LHCN-M2 (cell line): Measurements from ENCODE around the gene SESTD1. TPM values are rescaled to one million over a fixed set of nuclear protein-coding genes. Genes with fewer than 3 reads are reported as not detected.
A peak's percentile ranks its signal among the peaks of the same experiment; 100 is the strongest.

Experiments used
- DNase-seq: peaks from one replicate; pipeline ENCODE4 v3.0.0-alpha.2; 2012; ENCODE audit warnings: low read depth
- polyA plus RNA-seq: library from polyadenylated mRNA; unstranded; fragments of >200 nt; gene quantifications from one replicate; pipeline ENCODE4 v1.2.1, GENCODE V29; 2012; ENCODE audit warnings: missing spikeins
- total RNA-seq: library from RNA; depleted of rRNA; stranded (reverse); fragments of >200 nt; gene quantifications from 2 replicates; pipeline ENCODE4 v1.2.3, GENCODE V29; 2014; rRNA removed

The SESTD1 gene, protein sequence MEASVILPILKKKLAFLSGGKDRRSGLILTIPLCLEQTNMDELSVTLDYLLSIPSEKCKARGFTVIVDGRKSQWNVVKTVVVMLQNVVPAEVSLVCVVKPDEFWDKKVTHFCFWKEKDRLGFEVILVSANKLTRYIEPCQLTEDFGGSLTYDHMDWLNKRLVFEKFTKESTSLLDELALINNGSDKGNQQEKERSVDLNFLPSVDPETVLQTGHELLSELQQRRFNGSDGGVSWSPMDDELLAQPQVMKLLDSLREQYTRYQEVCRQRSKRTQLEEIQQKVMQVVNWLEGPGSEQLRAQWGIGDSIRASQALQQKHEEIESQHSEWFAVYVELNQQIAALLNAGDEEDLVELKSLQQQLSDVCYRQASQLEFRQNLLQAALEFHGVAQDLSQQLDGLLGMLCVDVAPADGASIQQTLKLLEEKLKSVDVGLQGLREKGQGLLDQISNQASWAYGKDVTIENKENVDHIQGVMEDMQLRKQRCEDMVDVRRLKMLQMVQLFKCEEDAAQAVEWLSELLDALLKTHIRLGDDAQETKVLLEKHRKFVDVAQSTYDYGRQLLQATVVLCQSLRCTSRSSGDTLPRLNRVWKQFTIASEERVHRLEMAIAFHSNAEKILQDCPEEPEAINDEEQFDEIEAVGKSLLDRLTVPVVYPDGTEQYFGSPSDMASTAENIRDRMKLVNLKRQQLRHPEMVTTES
- total RNA-seq: 5.5 and 8.8 TPM in 2 replicates
- polyA plus RNA-seq: 12.9 TPM

DNA sequence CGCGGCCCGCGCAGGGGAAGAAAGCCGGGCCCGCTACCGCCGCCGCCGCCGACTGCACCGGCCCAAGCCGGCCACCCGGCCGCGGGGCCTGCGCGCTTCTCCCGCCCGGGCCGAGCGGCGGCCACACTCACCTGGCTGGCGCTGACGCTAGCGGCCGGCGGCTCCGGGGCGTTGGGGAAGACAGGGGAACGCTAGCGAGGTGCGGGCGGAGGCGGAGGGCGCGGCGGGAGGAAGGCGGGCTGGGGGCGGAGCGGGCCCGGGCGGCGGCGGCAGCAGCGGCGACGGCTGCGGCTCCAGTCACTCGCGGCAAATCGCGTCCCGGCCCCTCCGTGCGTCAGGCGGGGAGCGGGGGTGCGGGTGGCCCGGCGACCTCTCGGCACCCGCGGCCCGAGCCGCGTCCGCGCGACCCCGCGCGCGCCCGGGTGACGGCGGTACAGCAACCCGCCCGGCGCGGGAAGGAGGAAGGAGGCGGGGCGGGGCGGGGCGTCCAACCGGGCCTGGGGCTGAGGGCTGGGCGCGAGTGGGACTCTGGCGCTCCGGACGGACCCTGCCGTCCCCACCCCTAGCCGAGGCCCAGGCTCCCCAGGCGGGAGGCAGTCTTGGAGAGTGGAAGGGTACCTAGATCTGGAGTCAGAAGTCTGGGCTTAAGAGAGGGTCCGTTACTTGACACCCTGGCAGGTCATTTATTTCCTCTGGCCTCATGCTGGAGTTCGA is at the start of gene SESTD1:
Gene SESTD1 (minus strand): TSS at position 465 of the 714 bp plus-strand sequence. CDS start 72,991 bp downstream, outside the sequence.
- DNase-seq: peak; percentile 34

DNA sequence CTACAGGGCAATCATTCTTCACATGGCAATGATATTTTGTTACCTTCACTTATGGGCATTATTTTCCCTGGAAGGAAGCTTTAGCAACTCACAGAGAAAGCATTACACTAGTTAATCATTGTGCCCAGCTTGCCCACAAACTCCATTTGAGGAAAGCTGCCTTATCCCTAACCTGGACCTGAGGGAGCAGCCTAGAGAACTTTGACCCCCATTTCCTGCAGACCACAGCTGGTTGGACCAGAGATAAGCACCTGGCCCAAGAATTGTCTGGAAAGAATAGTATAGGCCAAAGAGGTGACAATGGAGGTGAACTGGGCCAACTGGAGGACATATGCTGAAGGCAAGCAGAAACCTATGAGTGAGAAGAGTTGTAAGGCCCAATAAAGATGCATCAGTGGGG is 48.4 kb upstream of the SESTD1 start:
- DNase-seq: no peak

DNA sequence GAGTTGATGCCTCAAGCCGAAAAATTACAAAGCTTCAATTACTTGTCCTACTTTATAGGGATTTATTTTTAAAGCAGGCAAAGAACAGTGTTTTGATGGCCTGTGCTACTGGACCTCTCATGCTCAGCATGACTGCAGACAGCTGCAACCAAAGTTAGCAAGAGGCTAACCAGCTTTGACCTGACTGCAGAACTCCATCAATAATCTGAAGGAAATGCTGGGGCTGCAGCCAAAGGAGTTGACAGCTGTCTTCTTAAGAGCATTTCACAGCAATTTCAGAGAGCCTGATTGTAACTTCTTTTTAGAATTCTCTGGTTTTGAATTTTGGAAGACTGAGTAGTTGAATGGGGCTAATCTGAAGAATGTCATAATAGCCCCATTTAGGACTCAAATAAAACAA is 46.5 kb upstream of the SESTD1 start:
- DNase-seq: peak; percentile 82

DNA sequence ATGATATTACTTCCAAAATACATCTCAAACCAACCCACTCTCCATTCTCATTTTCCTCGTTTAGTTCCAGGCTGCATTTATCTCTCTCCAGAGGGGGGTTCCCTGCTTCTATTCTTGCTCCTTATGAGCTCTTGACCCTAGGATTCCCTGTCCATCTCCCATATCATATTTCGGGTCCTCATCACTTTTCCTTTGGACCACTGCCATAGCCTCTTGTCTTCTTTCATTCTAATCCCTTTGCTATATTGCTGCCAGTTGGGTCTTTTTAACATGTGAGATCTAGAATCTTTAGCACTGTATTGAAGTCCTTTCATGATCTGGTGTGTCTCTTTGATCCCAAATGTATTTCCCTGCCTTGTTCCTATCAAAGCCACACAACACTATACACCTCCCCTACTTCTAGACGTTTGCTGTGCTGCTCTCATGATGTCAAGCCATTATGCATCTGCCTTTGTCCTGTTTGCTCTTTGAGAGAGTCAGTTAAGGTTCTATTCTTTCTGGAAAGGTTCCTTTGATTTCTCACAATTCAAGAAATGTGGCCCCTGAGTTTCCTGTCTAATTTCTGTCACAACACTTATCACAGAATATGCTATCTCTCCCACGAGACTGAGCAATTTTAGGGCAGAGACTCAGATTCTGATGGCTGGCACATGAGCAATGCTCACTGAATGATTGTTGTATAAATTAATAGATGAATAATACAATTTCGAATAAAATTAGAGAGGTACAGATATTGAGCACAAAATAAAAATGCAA is 43.2 kb upstream of the SESTD1 start:
- no peak for DNase-seq

DNA sequence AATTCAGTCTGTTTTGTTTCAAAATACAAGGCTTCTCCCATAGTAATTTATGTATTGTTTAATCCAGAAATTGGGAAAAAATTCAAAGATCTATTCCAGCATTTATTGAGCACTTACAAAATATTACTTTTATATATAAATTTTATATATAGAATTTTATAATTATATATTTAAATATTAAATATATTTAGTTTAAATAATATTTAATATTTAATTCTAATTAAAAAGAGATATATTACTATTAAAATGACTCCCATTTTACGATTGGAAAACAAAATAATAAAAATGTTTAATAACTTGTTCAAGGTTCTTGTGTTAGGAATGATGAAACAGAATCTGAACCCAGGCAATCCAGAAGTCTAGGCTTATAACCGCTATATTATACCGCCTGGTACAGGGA is 40.5 kb upstream of the SESTD1 start:
- no peak for DNase-seq

DNA sequence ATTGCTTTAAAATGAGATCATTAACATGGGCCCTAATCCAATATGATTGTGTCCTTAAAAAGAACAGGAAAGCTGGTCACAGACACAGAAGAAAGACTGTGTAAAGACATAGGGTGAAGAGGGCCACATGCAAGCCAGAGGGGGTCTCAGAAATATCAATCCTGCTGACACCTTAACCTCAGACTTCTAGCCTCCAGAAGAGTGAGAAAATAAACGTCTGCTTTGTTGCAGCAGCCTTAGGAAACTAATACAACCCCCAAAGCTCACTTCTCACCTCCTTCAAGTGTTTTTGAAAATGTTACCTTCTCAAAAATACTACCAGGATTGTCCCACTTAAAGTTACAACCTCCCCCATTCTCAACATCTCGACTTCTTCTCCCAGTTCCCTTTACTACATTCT is 39.8 kb upstream of the SESTD1 start:
- DNase-seq: no peak

DNA sequence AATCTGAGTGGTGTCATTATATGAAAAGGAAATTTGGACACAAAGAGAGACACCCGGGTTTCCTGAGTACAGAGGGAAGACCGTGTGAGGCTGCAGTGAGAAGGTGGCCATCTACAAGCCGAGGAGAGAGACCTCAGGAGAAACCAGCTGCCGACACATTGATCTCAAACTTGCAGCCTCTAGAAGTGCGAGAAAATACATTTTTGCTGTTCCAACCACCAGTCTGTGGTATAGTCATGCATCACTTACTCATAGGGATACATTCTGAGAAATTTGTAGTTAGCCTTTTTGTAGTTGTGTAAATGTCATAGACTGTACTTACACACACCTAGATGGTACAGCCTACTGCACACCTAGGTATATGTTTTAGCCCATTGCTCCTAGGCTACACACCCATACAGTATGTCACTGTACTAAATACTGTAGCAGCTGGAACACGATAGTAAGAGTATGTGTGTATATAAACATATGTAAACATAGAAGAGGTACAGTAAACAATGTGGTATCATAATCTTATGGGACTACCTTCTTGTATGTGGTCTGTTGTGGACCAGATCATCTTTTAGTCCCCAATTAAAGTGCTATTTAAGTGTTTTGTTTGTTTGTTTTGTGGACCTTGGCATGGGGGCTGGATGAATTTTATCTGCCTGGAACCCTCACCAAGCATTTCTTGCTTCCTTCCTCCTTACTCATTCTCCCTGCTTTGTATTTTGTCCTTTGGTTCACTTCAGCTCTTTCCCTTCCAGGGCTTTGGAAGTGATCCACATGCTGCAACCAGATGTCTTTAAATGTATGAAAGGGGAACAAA is 38.3 kb upstream of the SESTD1 start:
- DNase-seq: peak; percentile 7

DNA sequence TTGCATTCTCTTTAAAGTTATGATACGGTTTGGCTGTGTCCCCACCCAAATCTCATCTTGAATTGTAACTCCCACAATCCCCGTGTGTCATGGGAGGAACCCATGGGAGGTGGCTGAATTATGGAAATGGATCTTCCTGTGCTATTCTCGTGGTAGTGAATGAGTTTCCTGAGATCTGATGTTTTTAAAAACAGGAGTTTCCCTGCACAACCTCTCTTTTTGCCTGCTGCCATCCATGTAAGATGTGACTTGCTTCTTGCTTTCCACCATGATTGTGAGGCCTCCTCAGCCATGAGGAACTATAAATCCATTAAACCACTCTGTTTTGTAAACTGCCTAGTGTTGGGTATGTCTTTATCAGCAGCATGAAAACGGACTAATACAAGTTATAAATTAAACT is 37.5 kb upstream of the SESTD1 start:
- DNase-seq: no peak

DNA sequence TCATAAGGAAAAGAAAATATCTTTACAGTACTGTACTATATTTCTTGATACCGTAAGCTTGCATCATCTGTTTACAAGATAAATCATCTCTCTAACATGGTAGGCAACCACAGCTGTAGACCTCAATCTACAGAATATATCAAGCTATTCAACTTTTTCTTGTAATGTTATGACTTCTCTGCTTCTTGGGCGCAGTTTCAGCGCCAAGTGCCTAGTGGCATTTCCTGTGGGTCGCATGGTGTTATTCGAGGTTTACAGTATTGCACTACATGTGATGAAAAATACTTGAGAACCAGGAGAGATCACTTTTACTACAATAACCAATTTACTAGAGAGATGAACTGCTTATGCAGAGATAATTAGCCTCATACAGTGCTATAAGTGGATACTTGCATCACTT is 34.0 kb upstream of the SESTD1 start:
- no peak for DNase-seq

DNA sequence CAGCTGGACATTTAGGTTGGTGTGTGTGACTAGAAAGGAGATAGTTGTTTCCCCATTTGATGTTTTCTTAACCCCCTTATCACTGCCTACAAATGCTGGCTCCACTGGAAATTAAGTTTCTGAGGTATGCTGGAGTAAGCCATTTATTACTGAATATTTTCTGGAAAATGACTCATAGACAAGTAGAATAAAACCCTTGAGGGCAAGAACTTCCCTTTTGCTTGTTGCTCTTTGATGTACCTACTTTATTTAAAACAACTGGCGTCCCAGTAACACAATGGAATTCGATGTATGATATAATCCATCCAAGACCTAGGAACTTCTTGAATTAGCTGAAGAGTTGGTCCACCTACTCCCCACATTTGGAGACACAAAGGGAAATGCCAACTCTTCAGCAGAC is 33.3 kb upstream of the SESTD1 start:
- no peak for DNase-seq

DNA sequence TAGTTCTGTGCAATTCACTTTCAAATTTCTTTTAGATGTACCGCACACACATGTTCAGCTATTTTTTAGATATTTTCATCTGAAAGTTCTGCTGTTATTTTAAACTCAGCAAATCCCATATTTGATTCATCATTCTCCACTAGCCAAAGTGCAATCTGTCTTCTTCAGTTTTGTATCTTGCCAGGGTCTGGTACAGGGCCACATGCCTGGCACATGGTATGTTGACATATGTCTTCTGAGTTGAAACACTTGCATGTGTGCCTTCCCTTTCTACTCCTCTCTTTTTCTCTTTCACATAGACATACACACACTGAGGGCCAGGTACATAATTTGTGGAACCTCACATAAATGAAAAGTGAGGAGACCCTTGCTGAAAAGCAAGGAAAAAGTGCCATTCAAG is 25.7 kb upstream of the SESTD1 start:
- no peak for DNase-seq

DNA sequence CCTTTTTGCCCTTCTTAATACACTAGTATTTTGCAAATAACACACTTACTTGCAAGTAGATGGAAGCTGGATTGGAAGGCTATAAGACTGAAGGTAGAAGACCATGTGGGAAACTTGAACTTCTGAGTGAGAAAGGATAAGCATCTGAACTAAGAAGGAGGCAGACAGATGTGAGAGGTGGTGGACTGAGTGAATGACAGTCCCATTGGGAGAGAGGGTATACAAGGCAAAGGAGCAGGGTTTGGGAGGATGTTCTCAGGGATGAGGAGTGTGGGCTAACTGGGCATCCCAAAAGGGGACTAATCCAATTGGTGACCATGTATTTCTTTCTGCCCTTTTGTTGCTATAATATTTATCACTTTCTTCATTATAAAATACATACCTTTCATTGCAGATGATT is 20.4 kb upstream of the SESTD1 start:
- no peak for DNase-seq

DNA sequence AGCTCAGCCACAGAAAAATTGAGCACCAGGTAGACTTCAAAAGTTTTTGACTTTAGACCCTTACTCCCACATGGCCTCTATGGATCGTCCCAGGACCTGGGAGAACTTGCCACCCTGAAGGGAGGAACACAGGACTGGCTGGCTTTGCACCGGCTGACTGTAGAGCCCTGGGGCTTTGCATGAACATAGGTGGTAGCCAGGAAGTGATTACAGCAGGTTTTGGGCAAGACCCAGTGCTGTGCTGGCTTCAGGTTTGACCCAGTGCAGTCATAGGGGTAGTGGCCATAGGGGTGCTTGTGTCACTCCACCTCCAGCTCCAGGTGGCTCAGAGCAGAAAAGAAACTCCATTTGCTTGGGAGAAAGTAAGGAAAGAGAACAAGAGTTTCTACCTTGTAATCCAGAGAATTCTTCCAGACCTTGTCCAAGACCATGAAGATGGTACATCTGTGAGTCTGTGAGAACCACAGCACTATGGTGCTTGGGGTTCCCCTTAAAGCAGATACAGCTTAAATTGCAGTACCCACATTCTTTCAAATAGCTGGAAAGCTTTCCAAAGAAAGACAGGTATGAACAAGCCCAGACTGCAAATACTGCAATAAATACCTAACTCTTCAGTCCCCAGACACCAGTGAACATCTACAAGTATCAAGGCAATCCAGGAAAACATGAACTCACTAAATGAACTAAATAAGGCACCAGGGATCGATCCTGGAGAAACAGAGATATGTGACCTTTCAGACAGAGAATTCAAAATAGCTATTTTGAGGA is 13.0 kb upstream of the SESTD1 start:
- no peak for DNase-seq

DNA sequence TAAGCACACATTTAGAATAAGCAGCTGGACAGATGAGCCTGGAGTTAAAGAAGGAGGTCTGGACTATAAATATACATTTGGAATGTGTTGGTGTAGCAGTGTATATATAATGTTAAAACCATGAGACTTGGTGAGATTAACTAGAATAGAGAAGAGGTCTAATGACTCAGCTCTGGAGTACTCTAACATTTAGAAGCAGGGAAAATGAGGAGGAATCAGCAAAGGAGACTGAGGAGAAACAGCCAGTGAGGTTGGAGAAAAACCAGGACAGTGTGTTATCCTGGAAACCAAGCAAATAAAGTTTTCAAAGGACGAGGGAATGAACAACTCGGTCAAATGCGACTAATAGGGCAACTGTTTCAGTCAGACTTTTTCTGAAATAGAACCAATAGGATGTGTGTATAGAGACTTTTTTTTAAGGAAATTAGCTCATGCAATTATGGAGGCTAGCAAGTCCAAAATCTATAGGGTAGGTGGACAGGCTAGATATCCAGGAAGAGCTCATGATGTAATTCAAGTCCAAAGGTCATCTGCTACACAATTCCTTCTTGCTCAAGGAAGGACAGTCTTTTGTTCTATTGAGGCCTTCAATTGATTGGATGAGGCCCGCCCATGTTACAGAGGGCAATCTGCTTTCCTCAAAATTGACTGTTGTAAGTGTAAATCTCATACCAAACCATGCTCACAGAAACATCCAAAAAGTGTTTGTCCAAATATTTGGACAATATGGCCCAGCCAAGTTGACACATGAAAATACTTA is 10.8 kb upstream of the SESTD1 start:
- DNase-seq: peak; percentile 4

DNA sequence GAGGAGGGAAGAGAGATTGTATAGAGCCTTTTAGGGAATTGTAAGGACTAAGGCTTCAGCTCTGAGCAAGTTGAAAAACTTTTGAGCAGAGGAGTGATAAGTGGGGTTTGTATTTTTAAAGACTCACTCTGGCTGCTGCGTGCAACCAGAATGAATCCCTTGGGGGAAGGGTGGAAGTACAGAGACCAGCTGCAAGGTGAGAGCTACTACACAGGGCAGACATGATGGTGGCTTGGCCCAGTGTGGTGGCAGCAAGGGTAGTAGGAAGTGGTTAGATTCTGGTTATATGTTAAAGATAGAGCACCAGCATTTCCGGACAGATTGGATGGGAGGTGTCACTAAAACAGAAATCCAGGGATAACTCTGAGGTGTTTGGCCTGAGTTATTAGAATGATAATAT is 10.1 kb upstream of the SESTD1 start:
- DNase-seq: peak; percentile 37

DNA sequence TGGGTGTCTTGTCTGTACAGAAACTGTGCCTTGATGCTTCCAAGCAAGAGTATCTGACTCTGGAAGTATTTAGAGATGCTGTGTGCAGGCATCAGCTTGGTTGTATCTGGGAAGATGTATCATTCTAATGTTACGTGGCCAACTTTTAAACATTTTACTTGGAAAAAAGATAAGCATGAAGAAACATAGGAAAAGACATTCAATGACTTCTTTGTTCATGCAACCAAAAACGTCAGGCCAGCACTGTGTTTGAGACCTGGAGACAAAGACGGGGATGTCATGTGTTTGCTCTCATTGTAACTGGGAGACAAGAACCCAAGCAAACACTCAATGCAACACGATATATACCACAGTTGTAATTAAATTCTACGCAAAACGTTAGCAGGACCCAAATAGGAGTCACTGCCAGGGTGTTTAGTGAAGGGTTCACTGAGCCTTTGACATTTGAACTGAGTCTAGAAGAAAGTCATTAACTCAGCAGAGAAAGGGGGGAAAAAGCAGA is 8.9 kb upstream of the SESTD1 start:
- no peak for DNase-seq

DNA sequence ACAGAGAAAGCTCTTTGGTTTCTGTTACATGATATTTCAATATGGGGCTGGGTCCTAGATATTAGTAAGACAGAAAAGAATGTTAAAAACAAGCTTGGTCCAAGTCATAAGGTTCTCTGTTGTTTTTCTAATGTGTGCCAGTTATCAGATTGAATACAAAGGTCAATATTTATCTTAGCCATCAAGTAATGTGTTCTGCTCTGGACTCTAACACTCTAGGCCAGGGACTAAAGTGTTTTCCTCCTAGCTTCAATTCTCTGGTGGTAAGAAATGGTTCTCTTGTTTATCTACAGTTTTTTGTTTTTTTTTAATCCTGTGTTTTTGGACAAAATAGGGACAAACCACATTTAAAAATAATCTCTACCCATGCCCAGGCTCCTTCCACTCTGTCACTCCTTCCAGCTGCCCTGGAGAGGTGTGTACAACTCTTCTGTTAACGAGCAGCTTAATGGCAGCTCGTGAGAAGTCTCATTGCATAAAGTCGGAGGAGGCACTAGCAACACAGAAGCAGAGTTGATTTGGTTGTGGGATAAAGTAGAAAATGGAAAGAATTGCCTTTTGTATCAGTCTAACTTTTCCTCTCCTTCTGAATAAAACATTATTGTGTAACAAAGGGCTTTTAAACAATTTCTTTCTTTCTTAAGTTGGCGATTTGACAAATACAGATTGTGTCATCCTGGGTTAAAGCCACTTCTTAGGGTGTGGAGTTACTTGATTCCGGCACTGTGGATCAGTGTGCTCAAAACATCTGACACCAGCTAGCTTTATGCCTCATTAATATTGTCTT is 8.0 kb upstream of the SESTD1 start:
- DNase-seq: peak; percentile 72

DNA sequence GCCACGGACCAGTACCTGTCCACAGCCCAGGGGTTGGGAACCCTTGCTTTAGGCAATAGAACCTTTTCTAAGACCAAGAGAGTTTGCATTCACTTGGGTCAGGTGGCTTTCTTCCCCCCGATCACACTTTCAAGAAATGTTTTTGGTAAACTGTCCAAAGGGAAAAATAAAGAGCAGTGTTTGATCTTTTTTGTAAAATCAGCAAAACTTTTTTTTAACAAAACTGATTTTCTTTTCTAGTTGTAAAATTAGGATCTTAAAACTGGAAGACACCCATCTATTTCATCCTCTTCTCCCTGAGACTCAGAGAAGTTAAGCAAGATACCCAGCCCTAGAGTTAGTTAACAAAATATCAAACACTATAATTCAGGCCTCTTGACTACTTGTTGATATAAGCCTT is 6.1 kb upstream of the SESTD1 start:
- no peak for DNase-seq
